ENCODE data around the gene ROPN1L.
"Not testable (repeated sequence)": the region's sequence is repeated elsewhere in the genome, so short reads cannot be mapped to it uniquely, and the experiment has no call there.

Gene ROPN1L

GRCh38 chr5:10480237-10480985, 38.7 kb downstream of the ROPN1L start:
- DNase-seq = no peak

GRCh38 chr5:10481241-10481935, 39.7 kb downstream of the ROPN1L start:
- DNase-seq = no peak

- no peak for DNase-seq
Measured at GRCh38 chr5:10482791-10483530, 41.3 kb downstream of the ROPN1L start.

GRCh38 chr5:10484774-10485141, 43.1 kb downstream of the ROPN1L start:
- DNase-seq = no peak

DNA sequence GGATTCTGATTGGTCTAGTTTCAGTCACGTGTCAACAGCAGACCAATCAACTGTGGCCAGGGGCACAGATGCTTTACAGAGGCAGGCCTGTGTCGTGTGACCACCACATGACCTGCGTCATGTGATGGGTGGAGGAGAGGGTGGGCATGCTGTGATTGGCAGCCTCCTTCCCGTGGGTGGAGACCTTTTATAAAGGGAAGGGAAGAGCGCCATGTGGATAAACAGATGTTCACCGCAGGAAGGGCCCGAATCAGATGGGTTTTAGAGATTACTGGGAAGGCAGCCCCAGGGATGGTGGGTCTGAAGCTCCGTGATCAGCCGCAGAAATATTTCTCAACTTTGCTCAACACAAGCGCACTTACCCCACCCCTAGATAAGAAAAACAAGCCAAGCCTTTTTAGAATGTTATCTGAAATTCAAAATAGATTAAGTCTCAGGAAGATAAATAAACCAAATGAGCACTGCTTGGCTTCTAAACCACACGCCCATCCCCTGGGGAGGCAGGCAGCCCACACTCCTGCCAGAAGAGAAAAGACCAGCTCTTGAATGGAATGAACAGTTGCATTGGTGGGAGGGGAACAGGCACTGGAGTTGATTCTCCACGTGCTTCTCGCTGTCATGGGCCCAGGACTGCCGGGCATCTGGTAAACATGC, 43.6 kb downstream of the ROPN1L start:
- no peak for DNase-seq

DNA sequence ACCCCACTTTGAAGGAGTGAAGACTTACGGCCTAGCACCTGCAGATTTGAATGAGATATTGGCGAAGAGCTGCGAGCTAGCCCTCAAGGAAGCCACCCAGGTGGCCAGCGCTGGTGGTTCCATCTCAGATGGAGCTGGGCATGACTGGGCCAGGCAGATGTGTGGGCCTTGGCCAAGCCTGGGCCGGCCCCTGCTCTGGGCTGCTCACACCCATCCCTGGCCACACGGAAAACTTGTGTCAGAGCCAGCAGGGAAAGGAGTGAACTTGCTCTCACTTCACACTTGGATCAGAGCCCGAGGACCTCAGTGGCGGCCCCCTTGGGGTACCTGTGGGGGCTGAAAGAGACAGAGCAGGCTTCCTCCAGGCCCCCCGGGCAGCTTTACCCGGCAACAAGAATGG, 44.2 kb downstream of the ROPN1L start:
- DNase-seq = no peak

- DNase-seq = no peak
Measured at GRCh38 chr5:10486511-10487344, 45.0 kb downstream of the ROPN1L start.

- DNase-seq = no peak
Measured at GRCh38 chr5:10488144-10488543, 46.5 kb downstream of the ROPN1L start.

DNA sequence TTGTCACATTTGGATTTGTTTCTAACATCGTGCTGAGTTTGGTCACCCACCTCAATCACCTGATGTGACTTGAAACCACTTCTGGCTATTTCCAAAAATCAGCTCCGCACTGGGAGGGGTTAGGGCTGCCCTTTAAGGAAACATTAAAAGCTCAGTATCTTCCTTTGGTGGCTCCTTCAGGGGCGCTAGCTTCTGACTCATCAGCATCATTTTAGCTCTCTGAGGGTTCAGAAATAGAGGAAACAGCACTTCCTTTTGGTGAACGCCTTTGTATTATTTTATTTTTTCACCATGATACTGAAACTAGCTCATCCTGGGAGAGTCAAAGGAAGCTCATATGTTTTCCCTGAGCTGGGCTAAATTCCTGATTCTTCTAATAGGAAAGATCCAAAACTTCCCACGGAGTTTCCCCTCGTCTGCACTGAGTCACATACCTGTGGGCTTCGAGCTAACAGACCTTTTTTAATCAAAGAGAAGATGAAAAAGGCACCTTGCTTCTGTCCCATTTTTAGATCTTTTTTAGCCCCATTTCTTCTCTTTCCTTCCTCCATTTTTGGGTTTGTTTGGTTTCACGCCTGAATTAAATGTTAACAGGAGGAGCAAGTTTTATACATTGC, 48.2 kb downstream of the ROPN1L start:
- DNase-seq = no peak

DNA sequence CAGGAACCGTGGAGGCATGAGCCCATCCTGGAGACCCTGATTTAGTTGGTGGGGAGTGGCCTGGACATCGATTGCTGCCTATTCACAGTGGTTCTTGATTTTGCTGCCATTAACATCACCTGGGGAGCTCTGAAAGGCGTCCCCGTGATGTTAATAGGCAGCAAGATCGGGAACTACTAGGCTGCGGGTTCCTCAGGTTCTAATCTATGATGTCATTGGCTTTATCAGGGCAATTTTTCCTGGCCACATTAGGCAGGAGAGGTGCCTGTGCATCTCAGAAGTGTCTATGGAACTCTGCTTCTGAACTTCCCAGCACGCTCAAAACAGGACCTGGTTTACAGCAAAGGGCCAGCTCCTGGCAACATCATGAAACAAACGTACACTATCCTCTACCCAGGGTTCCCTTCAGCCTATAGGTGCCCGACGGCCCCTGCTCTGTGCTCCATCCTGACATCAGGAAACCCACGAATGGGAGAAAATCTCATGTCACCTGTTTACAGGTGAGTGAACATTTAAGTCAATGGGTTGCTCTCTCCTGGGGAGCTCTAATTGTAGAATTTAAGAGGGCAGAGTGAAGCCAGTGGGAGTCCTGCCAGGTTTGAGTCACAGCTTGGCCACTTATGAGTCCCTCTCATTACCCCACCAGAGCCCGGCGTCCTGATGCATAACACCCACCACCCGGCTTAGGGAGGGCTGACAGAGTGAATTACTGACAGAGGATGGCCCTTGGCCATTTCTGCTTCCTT, 49.4 kb downstream of the ROPN1L start:
- no peak for DNase-seq

GRCh38 chr5:10491673-10492026, 50.0 kb downstream of the ROPN1L start:
- no peak for DNase-seq

GRCh38 chr5:10493884-10494283, 52.2 kb downstream of the ROPN1L start:
- DNase-seq = no peak

DNA sequence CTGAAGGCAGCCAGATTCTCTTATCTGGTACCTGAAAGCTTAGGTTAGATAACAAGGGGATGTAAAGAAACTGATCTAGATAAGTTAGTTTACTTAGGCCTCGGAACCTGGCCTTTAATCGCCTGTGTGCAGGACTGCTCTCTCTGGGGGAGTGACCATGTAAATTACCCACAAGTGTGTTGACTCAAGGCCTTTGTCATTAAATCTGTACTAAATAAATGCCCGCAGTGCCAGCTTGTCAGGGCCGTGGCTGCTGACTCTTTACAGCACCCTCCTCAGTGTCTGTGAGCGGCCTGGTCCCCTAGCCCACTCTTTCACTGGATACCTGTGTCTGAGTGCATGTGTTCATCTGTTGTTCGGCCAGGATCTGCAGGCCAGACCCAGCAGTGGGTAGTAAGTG, 52.8 kb downstream of the ROPN1L start:
- DNase-seq = not testable (repeated sequence)

GRCh38 chr5:10497554-10497953, 55.9 kb downstream of the ROPN1L start:
- no peak for DNase-seq

DNA sequence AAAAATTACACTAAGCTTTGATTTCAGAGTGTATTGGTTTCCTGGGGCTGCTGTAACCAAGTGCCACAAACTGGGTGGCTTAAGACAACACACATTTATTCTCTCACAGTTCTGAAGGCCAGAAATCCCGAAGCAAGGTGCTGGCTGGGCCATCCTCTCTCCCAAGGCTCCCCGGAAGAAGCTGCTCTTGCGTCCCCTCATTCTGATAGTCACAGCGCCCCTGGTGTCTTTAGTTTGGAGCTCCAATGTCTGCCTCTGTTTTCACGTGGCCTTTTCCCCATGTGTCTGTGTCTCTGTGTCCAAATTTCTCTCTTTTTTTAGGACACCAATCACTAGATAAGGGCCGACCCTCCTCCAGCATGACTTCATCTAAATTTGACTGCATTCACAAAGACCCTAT, 56.7 kb downstream of the ROPN1L start:
- DNase-seq = no peak

DNA sequence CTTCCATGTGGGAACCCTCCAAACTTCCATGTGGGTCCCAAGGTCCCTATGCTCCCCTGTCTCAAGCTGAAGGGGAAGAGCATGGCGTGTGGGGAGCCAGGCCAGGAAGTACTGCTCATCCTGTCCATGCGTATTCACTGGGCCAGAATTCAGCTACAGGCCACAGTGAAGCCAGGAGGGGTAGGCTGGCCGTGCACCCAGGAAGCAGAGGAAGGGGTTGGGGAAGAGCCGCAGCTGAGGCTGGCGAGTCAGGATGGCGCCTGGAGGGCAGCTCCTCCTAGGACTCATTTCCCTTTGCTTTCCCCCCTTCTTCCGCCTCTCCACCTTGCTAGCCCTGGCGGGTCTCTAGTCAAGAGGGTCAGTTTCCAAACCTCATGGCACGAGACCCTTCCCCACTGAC, 57.4 kb downstream of the ROPN1L start:
- DNase-seq = no peak

DNA sequence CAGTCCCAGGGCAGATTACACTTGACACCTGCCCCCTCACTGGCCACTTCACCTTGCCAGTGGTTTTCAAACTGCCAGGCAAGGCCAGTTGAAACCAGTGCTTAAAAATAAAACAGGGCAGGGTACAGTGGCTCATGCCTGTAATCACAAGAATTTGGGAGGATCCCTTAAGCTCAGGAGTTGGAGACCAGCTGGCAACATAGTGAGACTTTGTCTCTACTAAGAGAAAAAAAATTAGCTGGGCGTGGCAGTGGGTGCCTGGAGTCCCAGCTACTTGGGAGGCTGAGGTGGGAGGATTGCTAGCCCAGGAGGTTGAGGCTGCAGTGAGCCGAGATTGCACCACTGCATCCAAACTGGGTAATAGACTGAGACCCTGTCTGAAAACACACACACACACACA, 58.1 kb downstream of the ROPN1L start:
- no peak for DNase-seq

GRCh38 chr5:10500669-10501068, 59.0 kb downstream of the ROPN1L start:
- DNase-seq = no peak

GRCh38 chr5:10501554-10502075, 59.9 kb downstream of the ROPN1L start:
- no peak for DNase-seq

- no peak for DNase-seq
Measured at GRCh38 chr5:10502130-10502529, 60.5 kb downstream of the ROPN1L start.

DNA sequence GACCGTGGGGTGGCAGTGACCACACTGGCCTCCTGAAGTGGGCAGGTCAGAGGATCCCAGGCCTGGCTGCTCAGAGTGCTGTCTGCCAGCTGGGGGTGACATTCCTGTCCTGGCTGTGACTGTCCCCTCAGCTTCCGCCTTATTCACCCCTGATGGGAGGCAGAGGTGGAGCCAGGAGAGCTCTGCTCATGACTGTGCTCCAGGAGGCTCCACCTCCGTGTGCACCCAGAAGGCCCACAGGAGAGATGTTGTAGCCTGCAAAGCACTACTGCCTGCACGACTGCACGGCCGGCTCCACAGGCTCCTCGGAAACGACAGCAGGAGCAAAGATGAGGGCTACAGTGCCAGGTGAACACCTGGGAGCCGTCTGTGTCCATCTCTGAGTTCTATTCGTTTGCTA, 60.9 kb downstream of the ROPN1L start:
- no peak for DNase-seq
